K562 (cell line): ENCODE results near the gene CRELD2. TPM values are rescaled to one million over a fixed set of nuclear protein-coding genes. Genes with fewer than 3 reads are reported as not detected.

Experiments
- ATAC-seq: fragments of 200-7000 bp; cut with Tn5 transposase; 3 replicates; pipeline ENCODE4 v1.9.1; 2020; ENCODE audit warnings: moderate library complexity
- BruUV-seq: library from RNA; stranded (reverse); fragments of 400-500 nt; replicated peaks from 2 replicates; lab custom pipeline; 2021; lab: Mats Ljungman, UMichigan
- CTCF ChIA-PET: fragments of 300-600 bp; formaldehyde crosslinking; extraction: SDS; loops from one replicate; lab custom pipeline; 2021; ENCODE audit warnings: low intra/inter-chr PET ratio; lab: Yijun Ruan, JAX
- POLR2A ChIA-PET: fragments of 300-600, 350-650 bp; sonication (Branson Sonifier 250); formaldehyde crosslinking; extraction: SDS; loops from one replicate; lab custom pipeline; 2021; ENCODE audit warnings: antibody characterized with exemption, inconsistent platforms; lab: Yijun Ruan, JAX
- DNase-seq, 4 experiments: peaks; one replicate each; pipeline versions ENCODE4 v3.0.0 to v3.0.0-alpha.2; 2011 to 2018; ENCODE audit warnings: low spot score in 3 of 4, mixed read lengths in 3 of 4; ENCODE audit errors: extremely low read depth in 1 of 4
- FAIRE-seq: peaks from 2 replicates; lab custom pipeline; 2011; peaks lifted over from hg19 to GRCh38; lab: Jason Lieb, UNC
- H2AFZ ChIP-seq: 2 replicates; pipeline ENCODE4 v1.6.0; 2011; ENCODE audit warnings: low read depth, low read length, control low read depth, inconsistent platforms
- H3K27ac ChIP-seq: fragments of 200-600 bp; 3 replicates; pipeline ENCODE4 v1.8.0; 2011; ENCODE audit warnings: low read depth, mild to moderate bottlenecking, control low read depth, inconsistent platforms, low read length, moderate library complexity, mixed read lengths; ENCODE audit errors: extremely low read depth
- H3K27me3 ChIP-seq, 2 experiments: fragments of 300-600 bp in 1 of 2; 2 replicates in 1 of 2; 3 replicates in 1 of 2; pipeline versions ENCODE4 v1.6.0 to v1.8.0; 2011; ENCODE audit warnings: inconsistent platforms in 2 of 2, low read length in 2 of 2, mild to moderate bottlenecking in 1 of 2, mixed read lengths in 1 of 2, moderate library complexity in 1 of 2; ENCODE audit not compliant: control insufficient read depth in 2 of 2, insufficient read depth in 2 of 2
- H3K36me3 ChIP-seq: fragments of 300-600 bp; 3 replicates; pipeline ENCODE4 v1.8.0; 2011; ENCODE audit warnings: mild to moderate bottlenecking, low read length, inconsistent platforms; ENCODE audit not compliant: control insufficient read depth, insufficient read depth
- H3K4me1 ChIP-seq, 2 experiments: fragments of 200-600 bp in 1 of 2; replicated peaks in 1 of 2; 2 replicates in 1 of 2; 3 replicates in 1 of 2; pipeline versions ENCODE4 v1.5.1 to v1.8.0; 2011; ENCODE audit warnings: inconsistent platforms in 2 of 2, low read length in 2 of 2, mild to moderate bottlenecking in 1 of 2, mixed read lengths in 1 of 2, moderate library complexity in 1 of 2; ENCODE audit not compliant: control insufficient read depth in 2 of 2, insufficient read depth in 2 of 2
- H3K4me2 ChIP-seq: 2 replicates; pipeline ENCODE4 v1.6.1; 2011; ENCODE audit warnings: low read length, control low read depth, inconsistent platforms, mixed read lengths; ENCODE audit not compliant: insufficient read depth
- H3K4me3 ChIP-seq: fragments of 200-600 bp; sonication (generic), shearing (Covaris generic); 2 replicates; pipeline ENCODE4 v1.5.1; 2016; ENCODE audit warnings: control low read depth, inconsistent platforms
- H3K79me2 ChIP-seq: fragments of 200-600 bp; 3 replicates; pipeline ENCODE4 v1.8.0; 2011; ENCODE audit warnings: low read length, inconsistent platforms; ENCODE audit not compliant: control insufficient read depth, insufficient read depth
- H3K9ac ChIP-seq, 2 experiments: 2 replicates each; pipeline versions ENCODE4 v1.6.0 to v1.6.1; 2011; ENCODE audit warnings: low read depth in 2 of 2, low read length in 2 of 2, control low read depth in 1 of 2, inconsistent platforms in 1 of 2, mild to moderate bottlenecking in 1 of 2, mixed read lengths in 1 of 2; ENCODE audit not compliant: insufficient read depth in 1 of 2
- H3K9me1 ChIP-seq: one replicate; pipeline ENCODE4 v1.6.0; 2011; ENCODE audit warnings: inconsistent platforms, mild to moderate bottlenecking, low read length, moderate library complexity; ENCODE audit not compliant: control insufficient read depth, insufficient read depth
- H3K9me3 ChIP-seq: replicated peaks from 2 replicates; pipeline ENCODE4 v1.5.1; 2011; ENCODE audit warnings: low read depth, low read length, inconsistent platforms; ENCODE audit not compliant: control insufficient read depth, insufficient read depth
- H4K20me1 ChIP-seq: replicated peaks from 2 replicates; pipeline ENCODE4 v1.6.1; 2011; ENCODE audit warnings: low read length, inconsistent platforms, mixed read lengths; ENCODE audit not compliant: control insufficient read depth, insufficient read depth
- CREB3 ChIP-seq: fragments of 450-650 bp; conservative IDR thresholded peaks from 2 replicates; pipeline ENCODE4 v1.6.1; 2016; ENCODE audit warnings: missing genetic modification characterization, low read depth, mild to moderate bottlenecking, missing compliant biosample characterization, moderate library complexity
- IRF9 ChIP-seq: fragments of 450-650 bp; IDR thresholded peaks from 2 replicates; pipeline ENCODE4 v1.6.1; 2016; ENCODE audit warnings: missing biosample characterization, missing genetic modification characterization
- RAD21 ChIP-seq, 2 experiments: fragments of 250-450 bp in 1 of 2; fragments of 450-650 bp in 1 of 2; sonication (Bioruptor Pico) in 1 of 2; formaldehyde crosslinking in 1 of 2; IDR thresholded peaks in 1 of 2; conservative IDR thresholded peaks in 1 of 2; 2 replicates each; pipeline versions ENCODE4 v1.4.0 to v1.8.0; 2020 to 2022; ENCODE audit warnings: mild to moderate bottlenecking in 2 of 2, moderate library complexity in 1 of 2
- ZBTB17 ChIP-seq: fragments of 450-650 bp; formaldehyde crosslinking; IDR thresholded peaks from 2 replicates; pipeline ENCODE4 v1.4.0; 2020; ENCODE audit warnings: mild to moderate bottlenecking
- WGBS: fragments of 100-300 bp; shearing (Covaris generic); methylation state at CpG from one replicate; pipeline ENCODE4 v1.1.6; 2016; ENCODE audit warnings: low coverage, mixed read lengths; ENCODE audit not compliant: insufficient coverage; ENCODE audit errors: missing lambda C conversion rate; 5-methylcytosine and 5-hydroxymethylcytosine counted together
- in situ Hi-C: fragments of 300-500 bp; cut with MboI; formaldehyde crosslinking; loops from 4 replicates; pipeline ENCODE4 v1.15.0; 2018; ENCODE audit warnings: inconsistent platforms, mixed read lengths
- intact Hi-C: fragments of 100-400 bp; cut with micrococcal nuclease; formaldehyde crosslinking; loops from 2 replicates; pipeline ENCODE4 v1.14.2; 2022
- polyA plus RNA-seq, 8 experiments: library from polyadenylated mRNA; depleted of rRNA in 4 of 8; stranded (reverse) in 5 of 8; unstranded in 3 of 8; fragments of >200 nt; fragmentation: Nextera tagmentation in 2 of 8; fragmentation: Illumina TruSeq in 1 of 8; extraction: Ambion mirVana in 2 of 8; extraction: Trizol in 1 of 8; gene quantifications; 2 replicates each; pipeline versions ENCODE4 v1.2.1 to v1.2.3, GENCODE V29; 2011 to 2014; ENCODE audit warnings: inconsistent platforms in 1 of 8, missing spikeins in 1 of 8
- total RNA-seq, 7 experiments: library from RNA; depleted of rRNA in 6 of 7; stranded (reverse); fragments of >200 nt in 6 of 7; fragmentation: Illumina TruSeq in 2 of 7; extraction: Trizol in 2 of 7; gene quantifications; 2 replicates each; pipeline versions ENCODE4 v1.2.1 to v1.2.3, GENCODE V29; 2011 to 2021; ENCODE audit warnings: low replicate concordance in 1 of 7
- TF ChIP-seq, protein P1 (sequence below): fragments of 200-800 bp; sonication (Bioruptor generic); IDR thresholded peaks from 2 replicates; pipeline ENCODE4 v1.6.1; 2017; ENCODE audit warnings: missing genetic modification characterization, missing compliant biosample characterization

CRELD2 gene
- total and polyA plus RNA-seq, 9 of the 15 experiments (the other 6 are each of a cell fraction or from before 2014, with no cell fraction given), result 0.96 to 25.3 (median 8.8) TPM

DNA sequence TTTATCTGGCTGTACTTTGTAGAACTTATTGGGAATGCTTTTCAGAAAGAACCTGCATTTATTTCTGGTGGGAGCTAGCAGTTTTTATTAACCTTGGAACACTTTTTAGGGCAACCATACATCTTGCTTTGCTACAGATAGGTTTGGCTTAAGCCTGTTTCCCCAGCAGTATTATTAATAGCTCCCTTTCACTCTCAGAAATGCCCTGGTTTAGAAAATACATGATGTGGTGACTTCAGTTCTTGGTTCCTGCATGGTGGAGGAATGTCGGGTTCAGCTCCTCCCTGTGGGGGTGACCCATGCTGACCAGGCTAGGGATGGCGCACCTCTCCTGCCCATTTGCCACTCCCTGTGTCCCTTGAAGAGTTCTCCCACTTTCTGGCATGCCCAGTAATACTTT, 36.6 kb upstream of the CRELD2 start:
- in situ Hi-C loops, result no loop called here
- ATAC-seq (no peak), FAIRE-seq (no peak), DNase-seq (no peak)
- Histone ChIP-seq H3K79me2 (peaks cover 29% of the 10 kb centered on the region), H4K20me1 (no peaks in the 10 kb centered on the region), H3K36me3 (peaks cover 42% of the 10 kb centered on the region; the same call in 2 of the 3 replicates), H3K4me3 (no peak overlapping the region), H3K27me3 (no peaks in the 10 kb centered on the region), H3K9me1 (no peaks in the 10 kb centered on the region), H3K9me3 (peaks cover 3% of the 10 kb centered on the region), H3K27ac (no peak overlapping the region), H2AFZ (no peak overlapping the region), H3K9ac (no peak overlapping the region), H3K4me1 (peaks cover 0 to 4% of the 10 kb centered on the region in 2 experiments; a peak in 1 of 5 replicates), H3K4me2 (no peak overlapping the region)
- intact Hi-C loops, result no loop called here
- ChIA-PET CTCF (no interaction called here), POLR2A (interaction anchor here (2.3 kb wide), 1 partner anchor 10 kb away, joined by 6 read pairs; no protein-coding TSS in a partner anchor)
- BruUV-seq, result no TSS peak
- WGBS, result 100% methylated on average over 2 of the region's 2 CpGs
- TF ChIP-seq, protein P1, sequence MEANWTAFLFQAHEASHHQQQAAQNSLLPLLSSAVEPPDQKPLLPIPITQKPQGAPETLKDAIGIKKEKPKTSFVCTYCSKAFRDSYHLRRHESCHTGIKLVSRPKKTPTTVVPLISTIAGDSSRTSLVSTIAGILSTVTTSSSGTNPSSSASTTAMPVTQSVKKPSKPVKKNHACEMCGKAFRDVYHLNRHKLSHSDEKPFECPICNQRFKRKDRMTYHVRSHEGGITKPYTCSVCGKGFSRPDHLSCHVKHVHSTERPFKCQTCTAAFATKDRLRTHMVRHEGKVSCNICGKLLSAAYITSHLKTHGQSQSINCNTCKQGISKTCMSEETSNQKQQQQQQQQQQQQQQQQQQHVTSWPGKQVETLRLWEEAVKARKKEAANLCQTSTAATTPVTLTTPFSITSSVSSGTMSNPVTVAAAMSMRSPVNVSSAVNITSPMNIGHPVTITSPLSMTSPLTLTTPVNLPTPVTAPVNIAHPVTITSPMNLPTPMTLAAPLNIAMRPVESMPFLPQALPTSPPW (CRISPR knock-in tag), result no peak
- TF ChIP-seq ZBTB17 (CRISPR knock-in tag) (no peak), CREB3 (no peak), RAD21 (CRISPR knock-in tag; conservative IDR thresholded peaks at IDR 0.05 in 1 of 2, IDR thresholded peaks at IDR 0.05 in 1 of 2) (no peak), IRF9 (no peak)
